HG03432 (cell line): Measurements from ENCODE around the gene MYL11.
A peak's percentile ranks its signal among the peaks of the same experiment; 100 is the strongest.
"Not testable (repeated sequence)": the region's sequence is repeated elsewhere in the genome, so short reads cannot be mapped to it uniquely, and the experiment has no call there.

ENCODE experiments used
- ATAC-seq: cut with Tn5 transposase; IDR thresholded peaks from one replicate; pipeline ENCODE4 v1.9.1; 2021; ENCODE audit warnings: mild to moderate bottlenecking, moderate library complexity; ENCODE audit not compliant: unreplicated experiment

Gene MYL11

GRCh38 chr16:30374538-30374937, at the start of gene MYL11:
Gene MYL11, plus strand, starts transcription at chr16:30374802. Its CDS starts 56 bp downstream, at chr16:30374858.
- ATAC-seq, result no peak

- peak; percentile 86 for ATAC-seq
Measured at GRCh38 chr16:30334473-30334989, 40.1 kb upstream of the MYL11 start.

- ATAC-seq, result peak; percentile 78
Measured at GRCh38 chr16:30335028-30335597, 39.5 kb upstream of the MYL11 start.

GRCh38 chr16:30335598-30336474, 38.8 kb upstream of the MYL11 start:
- peak; percentile 30 for ATAC-seq

- not testable (repeated sequence) for ATAC-seq
Measured at GRCh38 chr16:30337964-30338357, 36.6 kb upstream of the MYL11 start.

GRCh38 chr16:30338715-30339114, 35.9 kb upstream of the MYL11 start:
- ATAC-seq, result not testable (repeated sequence)

GRCh38 chr16:30340621-30341020, 34.0 kb upstream of the MYL11 start:
- no peak for ATAC-seq

- ATAC-seq, result not testable (repeated sequence)
Measured at GRCh38 chr16:30341971-30342370, 32.6 kb upstream of the MYL11 start.

GRCh38 chr16:30342751-30343490, 31.7 kb upstream of the MYL11 start:
- no peak for ATAC-seq

GRCh38 chr16:30343491-30343820, 31.1 kb upstream of the MYL11 start:
- not testable (repeated sequence) for ATAC-seq

GRCh38 chr16:30346286-30346685, 28.3 kb upstream of the MYL11 start:
- ATAC-seq, result no peak

- no peak for ATAC-seq
Measured at GRCh38 chr16:30348113-30348512, 26.5 kb upstream of the MYL11 start.

- no peak for ATAC-seq
Measured at GRCh38 chr16:30348929-30349328, 25.7 kb upstream of the MYL11 start.

GRCh38 chr16:30349675-30350074, 24.9 kb upstream of the MYL11 start:
- peak; percentile 37 for ATAC-seq

GRCh38 chr16:30350134-30350871, 24.3 kb upstream of the MYL11 start:
- ATAC-seq, result peak; percentile 53

- no peak for ATAC-seq
Measured at GRCh38 chr16:30351001-30351441, 23.6 kb upstream of the MYL11 start.

- ATAC-seq, result no peak
Measured at GRCh38 chr16:30351586-30352419, 22.8 kb upstream of the MYL11 start.

GRCh38 chr16:30352488-30353401, 21.9 kb upstream of the MYL11 start:
- ATAC-seq, result no peak
